DOHH2 (cell line): ENCODE data around the gene PNPO.

ENCODE experiments used
- EZH2phosphoT487 ChIP-seq: fragments of 200-600 bp; sonication (generic); IDR thresholded peaks from 2 replicates; pipeline ENCODE4 v1.6.1; 2017; ENCODE audit warnings: borderline replicate concordance, mild to moderate bottlenecking, antibody characterized with exemption, low read length, moderate library complexity, mixed read lengths
- TF ChIP-seq, protein P1 (sequence below): fragments of 200-600 bp; sonication (generic); IDR thresholded peaks from one replicate; pipeline ENCODE4 v1.5.1; 2014; ENCODE audit warnings: antibody characterized with exemption, mild to moderate bottlenecking, low read depth, low read length; ENCODE audit not compliant: poor library complexity, severe bottlenecking

DNA sequence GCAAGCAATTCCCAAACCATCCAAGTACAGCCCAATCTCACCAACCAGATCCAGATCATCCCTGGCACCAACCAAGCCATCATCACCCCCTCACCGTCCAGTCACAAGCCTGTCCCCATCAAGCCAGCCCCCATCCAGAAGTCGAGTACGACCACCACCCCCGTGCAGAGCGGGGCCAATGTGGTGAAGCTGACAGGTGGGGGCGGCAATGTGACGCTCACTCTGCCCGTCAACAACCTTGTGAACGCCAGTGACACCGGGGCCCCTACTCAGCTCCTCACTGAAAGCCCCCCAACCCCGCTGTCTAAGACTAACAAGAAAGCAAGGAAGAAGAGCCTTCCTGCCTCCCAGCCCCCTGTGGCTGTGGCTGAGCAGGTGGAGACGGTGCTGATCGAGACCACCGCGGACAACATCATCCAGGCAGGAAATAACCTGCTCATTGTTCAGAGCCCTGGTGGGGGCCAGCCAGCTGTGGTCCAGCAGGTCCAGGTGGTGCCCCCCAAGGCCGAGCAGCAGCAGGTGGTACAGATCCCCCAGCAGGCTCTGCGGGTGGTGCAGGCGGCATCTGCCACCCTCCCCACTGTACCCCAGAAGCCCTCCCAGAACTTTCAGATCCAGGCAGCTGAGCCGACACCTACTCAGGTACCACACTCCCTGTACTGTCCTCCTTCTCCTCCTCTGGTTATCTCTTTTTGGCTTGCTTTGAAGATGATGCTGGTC is 24.7 kb upstream of the PNPO start:
- TF ChIP-seq, protein P1, sequence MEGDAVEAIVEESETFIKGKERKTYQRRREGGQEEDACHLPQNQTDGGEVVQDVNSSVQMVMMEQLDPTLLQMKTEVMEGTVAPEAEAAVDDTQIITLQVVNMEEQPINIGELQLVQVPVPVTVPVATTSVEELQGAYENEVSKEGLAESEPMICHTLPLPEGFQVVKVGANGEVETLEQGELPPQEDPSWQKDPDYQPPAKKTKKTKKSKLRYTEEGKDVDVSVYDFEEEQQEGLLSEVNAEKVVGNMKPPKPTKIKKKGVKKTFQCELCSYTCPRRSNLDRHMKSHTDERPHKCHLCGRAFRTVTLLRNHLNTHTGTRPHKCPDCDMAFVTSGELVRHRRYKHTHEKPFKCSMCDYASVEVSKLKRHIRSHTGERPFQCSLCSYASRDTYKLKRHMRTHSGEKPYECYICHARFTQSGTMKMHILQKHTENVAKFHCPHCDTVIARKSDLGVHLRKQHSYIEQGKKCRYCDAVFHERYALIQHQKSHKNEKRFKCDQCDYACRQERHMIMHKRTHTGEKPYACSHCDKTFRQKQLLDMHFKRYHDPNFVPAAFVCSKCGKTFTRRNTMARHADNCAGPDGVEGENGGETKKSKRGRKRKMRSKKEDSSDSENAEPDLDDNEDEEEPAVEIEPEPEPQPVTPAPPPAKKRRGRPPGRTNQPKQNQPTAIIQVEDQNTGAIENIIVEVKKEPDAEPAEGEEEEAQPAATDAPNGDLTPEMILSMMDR: no peak
- no peak for TF ChIP-seq EZH2phosphoT487
